Measurements from ENCODE around the gene ZNF418. TPM values are rescaled to one million over a fixed set of nuclear protein-coding genes. Genes with fewer than 3 reads are reported as not detected.

ZNF418 gene
- total and polyA plus RNA-seq, 2 donors (not counting 1 experiment from before 2014, with no cell fraction given) = 10.3 to 35.8 TPM

DNA sequence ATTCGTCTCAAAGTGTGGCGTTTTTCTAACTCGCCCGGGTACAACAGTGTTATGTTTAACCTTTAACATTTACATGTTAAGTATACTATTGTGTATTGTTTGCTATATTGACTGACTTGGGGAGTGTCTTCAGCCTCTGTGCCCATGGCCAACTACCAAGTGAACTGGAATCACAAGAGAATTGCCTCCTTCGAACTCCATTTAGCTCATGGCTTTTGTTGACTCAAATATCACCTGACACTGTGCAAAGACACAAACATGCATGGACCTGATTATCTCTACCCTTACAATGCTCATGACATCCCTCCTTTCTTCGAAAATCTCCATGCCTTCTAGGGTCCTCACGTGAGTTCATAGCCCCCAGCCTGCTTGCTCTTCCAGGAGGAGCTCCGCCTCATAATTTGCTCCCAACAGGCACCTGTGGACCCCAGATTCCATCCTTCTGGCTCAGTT, 47.1 kb downstream of the ZNF418 start:
- H3K36me3 ChIP-seq (replicated peaks in 1 of 2; ENCODE audit: control extremely low read depth in 1 of 2, control insufficient read depth in 1 of 2, extremely low read depth in 1 of 2, insufficient read depth in 2 of 2, low read length in 1 of 2) = peaks cover 4 to 7% of the 10 kb centered on the region in 2 experiments
- CTCF ChIA-PET = no interaction called here
- H3K4me3 ChIP-seq (ENCODE audit: control extremely low read depth in 1 of 5, extremely low read depth in 1 of 5, insufficient read depth in 1 of 5, low read depth in 2 of 5, low read length in 4 of 5) = peak overlapping the region; percentile 75 to 97 (median 85)
- peak overlapping the region; percentile 96 for H3K9ac ChIP-seq (ENCODE audit: low read length)
- Mint-ChIP-seq H3K4me3 (peak overlapping the region; percentile 95), H3K9me3 (ENCODE audit: insufficient read depth) (no peaks in the 10 kb centered on the region), H3K27me3 (no peaks in the 10 kb centered on the region), H3K27ac (peak overlapping the region; percentile 90), H3K4me1 (peaks cover 31% of the 10 kb centered on the region)
- H3K4me1 ChIP-seq (ENCODE audit: control insufficient read depth in 2 of 2, insufficient read depth in 2 of 2, low read length in 2 of 2) = peaks cover 17 to 19% of the 10 kb centered on the region in 2 donors
- H3K27ac ChIP-seq (ENCODE audit: low read length in 2 of 2) = peak overlapping the region; percentile 76 to 86
- TF ChIP-seq EZH2 (IDR thresholded peaks at IDR 0.05; ENCODE audit: borderline replicate concordance, insufficient read depth, low read depth, low read length, poor library complexity, severe bottlenecking) = no peak
- TF ChIP-seq, protein P1, sequence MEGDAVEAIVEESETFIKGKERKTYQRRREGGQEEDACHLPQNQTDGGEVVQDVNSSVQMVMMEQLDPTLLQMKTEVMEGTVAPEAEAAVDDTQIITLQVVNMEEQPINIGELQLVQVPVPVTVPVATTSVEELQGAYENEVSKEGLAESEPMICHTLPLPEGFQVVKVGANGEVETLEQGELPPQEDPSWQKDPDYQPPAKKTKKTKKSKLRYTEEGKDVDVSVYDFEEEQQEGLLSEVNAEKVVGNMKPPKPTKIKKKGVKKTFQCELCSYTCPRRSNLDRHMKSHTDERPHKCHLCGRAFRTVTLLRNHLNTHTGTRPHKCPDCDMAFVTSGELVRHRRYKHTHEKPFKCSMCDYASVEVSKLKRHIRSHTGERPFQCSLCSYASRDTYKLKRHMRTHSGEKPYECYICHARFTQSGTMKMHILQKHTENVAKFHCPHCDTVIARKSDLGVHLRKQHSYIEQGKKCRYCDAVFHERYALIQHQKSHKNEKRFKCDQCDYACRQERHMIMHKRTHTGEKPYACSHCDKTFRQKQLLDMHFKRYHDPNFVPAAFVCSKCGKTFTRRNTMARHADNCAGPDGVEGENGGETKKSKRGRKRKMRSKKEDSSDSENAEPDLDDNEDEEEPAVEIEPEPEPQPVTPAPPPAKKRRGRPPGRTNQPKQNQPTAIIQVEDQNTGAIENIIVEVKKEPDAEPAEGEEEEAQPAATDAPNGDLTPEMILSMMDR (IDR thresholded peaks at IDR 0.05) = no peak
- POLR2A ChIA-PET = interaction anchor here (0.6 to 1.5 kb wide), 4 partner anchors 17 to 119 kb away, joined by 3 to 5 read pairs (median 4); partner anchors contain the start of genes ZNF586, ZNF587 and ZNF606
- 5% methylated on average over 4 of the region's 8 CpGs for WGBS (ENCODE audit: insufficient coverage)
- DNase-seq (no peak), ATAC-seq (ENCODE audit: low read depth) (no peak)
- H3K27me3 ChIP-seq (replicated peaks in 1 of 4; ENCODE audit: control extremely low read depth in 1 of 4, control insufficient read depth in 3 of 4, insufficient read depth in 4 of 4, low read length in 3 of 4) = no peaks in the 10 kb centered on the region
- H2AFZ ChIP-seq (ENCODE audit: insufficient read depth, low read depth, low read length, poor library complexity, severe bottlenecking) = peak overlapping the region; percentile 96
- peaks cover 62% of the 10 kb centered on the region for H3K79me2 ChIP-seq (ENCODE audit: control insufficient read depth, insufficient read depth, low read length)
- H4K20me1 ChIP-seq (ENCODE audit: control insufficient read depth, insufficient read depth, low read length, poor library complexity, severe bottlenecking) = no peaks in the 10 kb centered on the region
- H3K4me2 ChIP-seq (replicated peaks; ENCODE audit: low read depth, low read length, poor library complexity, severe bottlenecking) = peak overlapping the region; percentile 97
- intact Hi-C loops (cut with micrococcal nuclease) = loop anchor here (5.0 kb wide), 2 partner anchors 36 to 141 kb away; partner anchors contain the start of gene ZNF776
- H3K9me3 ChIP-seq (ENCODE audit: control extremely low read depth in 1 of 3, control insufficient read depth in 2 of 3, insufficient read depth in 1 of 3, low read length in 2 of 3) = peaks cover 0 to 16% (median 0%) of the 10 kb centered on the region in 3 donors

DNA sequence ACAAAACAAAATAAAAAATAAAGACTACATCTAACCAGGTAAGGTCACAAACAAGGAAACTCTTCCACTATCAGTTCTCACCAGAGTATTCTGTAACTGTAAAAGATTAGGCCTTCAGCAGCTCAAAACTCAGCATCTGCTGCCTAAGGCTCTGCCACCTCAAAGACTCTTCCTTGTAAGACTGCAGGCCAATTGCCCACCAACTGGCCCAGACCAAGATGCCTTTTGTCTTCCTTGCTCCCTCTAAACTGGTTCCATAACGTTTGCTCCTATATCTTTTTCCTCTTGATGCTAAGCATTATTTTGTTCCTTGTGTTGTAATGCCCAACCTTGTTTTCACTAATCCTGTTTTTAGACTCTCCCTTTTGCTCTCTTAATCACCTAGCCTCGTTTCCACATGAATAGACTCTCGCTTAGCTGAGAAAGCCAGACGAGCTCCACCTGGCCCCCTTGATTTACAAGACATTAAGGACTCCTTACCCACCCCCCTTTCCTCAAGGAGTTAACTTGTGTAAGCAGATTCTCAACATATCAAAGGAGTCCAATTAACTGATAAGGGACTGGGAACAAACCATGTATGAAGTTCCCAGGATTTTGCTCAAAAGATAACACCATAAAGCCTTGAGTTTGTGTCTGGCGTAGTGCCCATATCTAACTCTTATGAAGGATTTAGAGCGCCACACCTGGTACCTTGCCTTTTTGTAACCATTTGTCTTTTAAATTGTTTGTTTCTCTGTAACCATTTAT, 47.8 kb downstream of the ZNF418 start:
- peak overlapping the region; percentile 95 for H3K4me3 Mint-ChIP-seq
- Histone ChIP-seq H3K4me1 (ENCODE audit: control insufficient read depth in 2 of 2, insufficient read depth in 2 of 2, low read length in 2 of 2) (peaks cover 17 to 19% of the 10 kb centered on the region in 2 donors), H3K9me3 (ENCODE audit: control extremely low read depth in 1 of 3, control insufficient read depth in 2 of 3, insufficient read depth in 1 of 3, low read length in 2 of 3) (peaks cover 0 to 19% (median 0%) of the 10 kb centered on the region in 3 donors), H3K4me3 (ENCODE audit: control extremely low read depth in 1 of 5, extremely low read depth in 1 of 5, insufficient read depth in 1 of 5, low read depth in 2 of 5, low read length in 4 of 5) (peak overlapping the region in 2 of 5 experiments; percentile 85 to 97), H3K36me3 (replicated peaks in 1 of 2; ENCODE audit: control extremely low read depth in 1 of 2, control insufficient read depth in 1 of 2, extremely low read depth in 1 of 2, insufficient read depth in 2 of 2, low read length in 1 of 2) (peaks cover 4 to 7% of the 10 kb centered on the region in 2 experiments), H3K27ac (ENCODE audit: low read length in 2 of 2) (no peak overlapping the region), H3K27me3 (replicated peaks in 1 of 4; ENCODE audit: control extremely low read depth in 1 of 4, control insufficient read depth in 3 of 4, insufficient read depth in 4 of 4, low read length in 3 of 4) (no peaks in the 10 kb centered on the region), H3K79me2 (ENCODE audit: control insufficient read depth, insufficient read depth, low read length) (peaks cover 67% of the 10 kb centered on the region), H4K20me1 (ENCODE audit: control insufficient read depth, insufficient read depth, low read length, poor library complexity, severe bottlenecking) (no peaks in the 10 kb centered on the region), H3K9ac (ENCODE audit: low read length) (peak overlapping the region; percentile 96), H3K4me2 (replicated peaks; ENCODE audit: low read depth, low read length, poor library complexity, severe bottlenecking) (peak overlapping the region; percentile 97), H2AFZ (ENCODE audit: insufficient read depth, low read depth, low read length, poor library complexity, severe bottlenecking) (no peak overlapping the region)
- DNase-seq (no peak), ATAC-seq (ENCODE audit: low read depth) (no peak)
- TF ChIP-seq, protein P1 (IDR thresholded peaks at IDR 0.05) = no peak
- TF ChIP-seq EZH2 (IDR thresholded peaks at IDR 0.05; ENCODE audit: borderline replicate concordance, insufficient read depth, low read depth, low read length, poor library complexity, severe bottlenecking) = no peak
- peak overlapping the region; percentile 7 for H3K27ac Mint-ChIP-seq
- peaks cover 34% of the 10 kb centered on the region for H3K4me1 Mint-ChIP-seq
- H3K9me3 Mint-ChIP-seq (ENCODE audit: insufficient read depth) = no peaks in the 10 kb centered on the region
- WGBS (ENCODE audit: insufficient coverage) = 60% methylated on average over 3 of the region's 6 CpGs
- POLR2A ChIA-PET = interaction anchor here (1.2 to 1.5 kb wide), 2 partner anchors 38 to 118 kb away, joined by 3 to 5 read pairs; partner anchors contain the start of genes ZNF586 and ZNF587
- CTCF ChIA-PET = no interaction called here
- no peaks in the 10 kb centered on the region for H3K27me3 Mint-ChIP-seq
- intact Hi-C loops (cut with micrococcal nuclease) = loop anchor here (5.0 kb wide), 2 partner anchors 35 to 140 kb away; partner anchors contain the start of gene ZNF776
